DMS53 treated with DMSO at 0.1 percent for 48 hours (cell line): Measurements from ENCODE around the gene SLC9A5.

Experiments used
- DNase-seq: peaks from one replicate; lab custom pipeline; 2025; ENCODE audit not compliant: unreplicated experiment; lab: John Stamatoyannopoulos, UW

SLC9A5 gene

DNA sequence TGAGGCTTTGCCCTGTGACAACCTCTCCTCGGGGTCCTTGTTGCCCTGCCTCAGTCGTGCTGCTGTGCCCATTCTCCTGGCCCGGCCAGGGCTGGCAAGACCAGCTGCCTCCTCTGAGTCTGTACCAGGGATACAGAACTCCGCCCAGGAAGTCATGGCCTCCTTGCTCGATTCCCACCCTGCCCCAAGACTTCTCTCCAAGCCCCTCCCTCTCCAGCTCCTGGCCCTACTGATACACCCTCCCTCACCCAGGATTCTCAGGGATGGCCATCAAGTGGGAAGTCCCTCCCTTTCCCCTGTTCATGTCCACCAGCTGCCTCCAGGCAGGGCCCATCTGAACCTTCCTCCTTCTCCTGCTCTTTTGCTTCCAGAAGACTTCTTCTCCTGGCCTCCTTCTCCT, 33.1 kb upstream of the SLC9A5 start:
- DNase-seq = no peak

DNA sequence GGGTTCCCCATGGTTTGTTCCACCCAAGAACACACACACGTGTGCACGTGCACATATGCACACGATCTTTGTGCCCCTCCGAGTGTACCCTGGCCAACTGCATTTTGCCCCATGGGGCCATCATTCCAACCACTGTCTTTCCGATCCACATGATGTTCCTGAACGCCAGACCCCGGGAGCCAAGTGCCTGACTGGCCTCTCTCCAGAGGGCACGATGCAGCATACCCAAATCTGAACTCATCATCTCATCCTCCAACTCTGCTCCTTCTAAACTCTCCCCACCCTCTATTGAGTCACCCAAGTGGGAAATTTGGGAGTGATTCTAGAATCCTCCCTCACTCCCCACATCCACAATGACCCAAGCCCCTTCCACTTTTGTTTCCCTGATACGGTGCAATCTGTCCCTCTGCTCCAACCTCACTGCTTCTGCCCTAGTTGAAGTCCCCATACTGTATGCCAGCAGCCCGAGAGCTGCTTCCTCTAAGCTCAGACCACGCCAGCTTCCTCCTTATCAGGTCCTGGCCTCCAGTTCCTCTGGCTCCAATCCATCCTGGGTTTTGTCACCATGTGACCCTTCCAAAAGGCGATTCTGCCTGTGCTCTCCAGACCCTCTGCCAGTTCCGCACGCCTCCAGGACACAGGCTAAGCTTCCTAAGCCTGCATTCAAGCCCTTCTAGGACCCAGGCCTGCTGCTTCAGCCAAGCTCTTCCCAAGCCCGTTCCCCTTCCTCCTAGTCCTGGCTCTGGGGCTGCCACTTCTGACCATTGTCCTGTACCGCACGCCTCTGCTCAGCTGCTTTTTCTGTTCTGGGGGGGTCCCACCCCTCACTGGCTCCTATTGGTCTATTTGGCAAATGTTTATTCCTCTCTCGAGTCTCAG, 31.9 kb upstream of the SLC9A5 start:
- DNase-seq = no peak

DNA sequence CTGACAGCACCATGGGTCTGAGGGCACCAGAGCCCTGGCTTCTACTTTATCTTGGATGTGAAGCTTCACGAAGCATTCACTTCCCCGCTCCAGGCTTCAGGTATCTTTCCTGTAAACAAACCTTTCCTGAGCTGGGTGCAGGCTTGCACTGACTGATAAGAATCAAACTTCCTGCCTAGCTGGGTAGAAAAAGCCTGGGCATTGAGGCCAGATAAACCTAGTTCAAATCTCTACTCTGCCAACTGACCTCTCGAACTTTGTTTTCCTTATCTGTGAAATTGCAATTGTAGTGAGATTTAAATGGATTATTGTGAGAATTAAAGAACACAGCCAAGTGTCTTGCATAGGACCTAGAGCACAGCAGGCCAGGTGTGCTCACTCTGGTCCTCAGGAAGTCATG, 24.8 kb upstream of the SLC9A5 start:
- DNase-seq = no peak

DNA sequence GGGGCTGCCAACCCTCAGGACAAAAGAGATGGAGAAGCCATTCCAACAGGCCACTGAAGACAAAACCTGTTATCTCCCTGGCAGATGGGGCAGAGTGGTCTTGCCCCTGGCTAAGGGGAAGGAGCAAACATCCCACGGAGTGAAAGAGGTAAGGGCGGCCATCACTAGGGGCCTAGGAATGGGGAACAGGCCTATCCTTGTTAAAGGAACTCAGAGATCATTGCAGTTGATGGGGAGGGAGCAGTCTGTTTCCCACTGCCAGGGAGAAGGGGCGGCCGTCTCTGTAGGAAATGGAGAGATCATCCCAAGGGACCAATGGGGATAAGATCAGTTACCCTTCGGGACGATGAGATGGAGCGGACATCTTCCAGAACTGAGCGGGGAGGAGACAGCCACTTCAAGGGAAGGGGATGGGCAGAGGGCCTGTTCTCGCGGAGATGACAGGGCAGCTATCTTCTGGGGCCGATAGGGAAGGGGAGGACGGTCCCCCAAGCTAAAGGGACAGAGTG, 22.4 kb upstream of the SLC9A5 start:
- no peak for DNase-seq

DNA sequence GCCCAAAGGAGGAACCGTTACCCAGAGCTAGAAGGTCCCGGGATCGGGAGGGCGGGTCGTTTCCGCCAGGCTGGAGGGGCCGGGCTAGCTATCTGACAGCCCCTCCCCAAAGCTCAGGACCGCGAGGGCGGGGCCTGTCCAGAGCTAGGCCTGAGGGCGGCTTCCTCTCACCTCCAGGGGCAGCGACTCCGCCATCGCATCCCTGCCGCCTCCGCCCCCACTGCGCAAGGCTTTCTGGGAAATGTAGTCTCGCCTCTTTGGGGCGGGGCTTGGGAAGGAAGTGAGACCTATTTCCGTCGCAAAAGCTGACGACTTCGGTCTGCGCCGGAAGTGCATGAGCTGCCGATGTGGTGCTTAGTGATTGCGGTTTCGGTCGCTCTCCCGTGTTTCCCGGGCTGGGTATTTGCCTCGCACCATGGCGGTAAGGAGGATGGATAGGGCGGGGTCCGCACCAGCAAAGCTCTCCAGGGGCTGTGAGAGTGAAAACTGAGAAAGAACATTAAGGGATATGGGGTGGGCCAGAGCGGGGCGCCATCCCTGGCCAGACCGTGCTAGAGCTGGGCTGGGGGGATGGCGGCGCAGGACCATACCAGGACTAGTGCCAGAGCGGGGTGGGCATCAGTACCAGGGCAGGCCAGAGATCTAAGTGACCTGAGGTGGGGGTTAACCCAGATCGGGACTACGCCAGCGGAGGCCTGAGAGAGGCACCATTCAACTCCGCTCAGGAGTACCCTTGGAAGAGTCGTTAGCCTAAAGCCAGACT, 21.8 kb upstream of the SLC9A5 start, which contains the start of gene TMEM208:
TSS of gene TMEM208 (plus strand) at position 327 of the 763 bp plus-strand sequence. CDS start at position 416, 89 bp downstream.
- DNase-seq = peak; percentile 87

DNA sequence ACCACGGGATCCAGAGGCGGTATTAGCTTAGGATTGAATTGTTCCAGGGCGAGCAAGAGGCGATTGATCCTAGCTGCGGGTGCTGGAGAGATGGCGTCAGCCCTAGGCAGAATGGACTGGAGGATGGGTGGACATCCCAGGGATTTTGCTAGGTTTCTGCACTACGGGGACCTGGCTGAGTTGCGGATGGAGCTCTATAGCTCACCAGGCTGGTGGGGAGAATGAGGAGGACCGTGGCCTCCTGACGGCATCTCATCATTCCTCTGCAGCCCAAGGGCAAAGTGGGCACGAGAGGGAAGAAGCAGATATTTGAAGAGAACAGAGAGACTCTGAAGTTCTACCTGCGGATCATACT, 21.2 kb upstream of the SLC9A5 start:
- DNase-seq = no peak

DNA sequence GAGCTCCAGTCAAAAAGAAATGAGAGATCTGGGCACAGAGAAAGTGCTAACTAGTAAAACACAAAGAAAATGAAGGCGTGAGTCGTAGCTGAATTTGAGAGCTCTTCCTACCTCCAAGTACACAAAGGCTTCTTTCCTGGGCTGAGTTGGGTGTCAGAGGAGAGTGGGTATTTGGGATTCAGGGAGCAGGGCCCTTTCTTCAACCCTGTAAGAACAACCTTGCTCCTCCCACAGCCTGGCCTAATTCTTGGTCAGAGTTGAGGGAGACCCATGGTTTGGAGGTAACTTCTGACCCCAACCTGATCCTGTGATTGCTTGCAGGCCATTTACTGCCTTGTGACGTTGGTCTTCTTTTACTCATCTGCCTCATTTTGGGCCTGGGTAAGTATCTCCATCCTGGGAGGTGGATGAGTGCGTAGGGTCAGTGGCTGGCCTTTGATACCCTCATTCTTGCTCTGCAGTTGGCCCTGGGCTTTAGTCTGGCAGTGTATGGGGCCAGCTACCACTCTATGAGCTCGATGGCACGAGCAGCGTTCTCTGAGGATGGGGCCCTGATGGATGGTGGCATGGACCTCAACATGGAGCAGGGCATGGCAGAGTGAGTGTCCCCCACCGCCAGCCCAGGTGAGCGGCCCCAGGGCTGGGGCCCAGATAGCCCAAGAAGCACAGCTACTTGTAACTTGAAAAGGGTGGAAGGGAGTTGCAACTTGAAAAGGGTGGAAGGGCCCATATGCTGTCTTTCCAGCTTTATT, 20.6 kb upstream of the SLC9A5 start:
- no peak for DNase-seq

DNA sequence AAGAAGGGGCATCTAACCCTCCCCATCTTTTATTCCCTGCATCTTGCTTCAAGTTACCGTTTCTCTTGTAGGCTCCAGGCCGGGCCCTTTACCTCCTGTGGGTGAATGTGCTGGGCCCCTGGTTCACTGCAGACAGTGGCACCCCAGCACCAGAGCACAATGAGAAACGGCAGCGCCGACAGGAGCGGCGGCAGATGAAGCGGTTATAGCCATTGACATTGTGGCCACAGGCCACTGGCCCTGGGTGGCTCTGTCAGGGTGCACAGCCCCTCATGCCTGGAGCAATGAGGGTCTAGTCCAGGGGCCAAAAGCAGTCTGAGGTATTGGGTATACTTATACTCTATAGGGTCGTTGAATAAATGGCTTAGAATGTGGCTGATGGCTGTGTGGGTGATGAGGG, 19.9 kb upstream of the SLC9A5 start:
- DNase-seq = no peak

DNA sequence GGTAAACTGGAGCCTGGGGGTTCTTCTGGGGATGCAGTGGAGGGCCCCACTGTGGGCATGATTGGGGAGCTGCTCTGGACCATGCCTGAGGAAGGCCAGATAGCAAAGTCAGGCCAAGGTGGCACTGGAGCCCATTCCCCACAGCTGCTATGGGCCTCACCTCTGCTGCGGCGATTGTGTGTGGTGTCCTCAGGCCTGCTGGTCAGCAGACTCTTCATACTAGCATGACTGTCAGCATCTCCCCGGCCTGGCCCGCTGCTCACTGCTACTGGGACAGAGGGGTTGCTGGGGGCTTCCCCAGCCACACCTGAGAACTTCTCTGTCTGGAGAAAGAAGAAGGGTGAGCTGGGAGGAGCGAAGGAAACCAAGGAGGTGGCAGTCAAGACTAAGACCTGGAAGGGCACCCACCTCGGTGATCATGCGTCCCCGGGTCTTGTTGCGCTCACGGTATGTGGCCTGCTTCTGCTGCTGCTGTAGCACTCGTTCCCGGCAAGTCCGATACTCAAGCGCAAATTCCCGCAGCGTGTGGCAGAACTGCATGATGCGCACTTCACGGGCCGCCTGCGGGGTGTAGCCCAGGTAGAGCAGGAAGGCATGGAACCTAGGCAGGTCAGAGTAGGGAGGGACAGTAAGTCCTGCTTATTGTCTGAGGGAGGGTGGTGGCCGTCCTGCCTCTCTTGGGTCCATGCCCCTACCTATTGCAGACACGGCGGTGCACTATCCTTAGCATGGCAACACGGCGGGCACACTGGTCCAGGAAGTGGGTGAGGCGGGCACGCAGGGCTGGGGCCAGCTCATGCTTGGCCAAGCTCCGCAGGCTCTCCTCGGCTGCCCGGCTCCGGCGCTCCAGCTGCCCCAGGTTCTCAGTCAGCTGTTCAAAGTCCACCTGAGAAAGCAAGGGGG, 18.6 kb upstream of the SLC9A5 start:
- no peak for DNase-seq

DNA sequence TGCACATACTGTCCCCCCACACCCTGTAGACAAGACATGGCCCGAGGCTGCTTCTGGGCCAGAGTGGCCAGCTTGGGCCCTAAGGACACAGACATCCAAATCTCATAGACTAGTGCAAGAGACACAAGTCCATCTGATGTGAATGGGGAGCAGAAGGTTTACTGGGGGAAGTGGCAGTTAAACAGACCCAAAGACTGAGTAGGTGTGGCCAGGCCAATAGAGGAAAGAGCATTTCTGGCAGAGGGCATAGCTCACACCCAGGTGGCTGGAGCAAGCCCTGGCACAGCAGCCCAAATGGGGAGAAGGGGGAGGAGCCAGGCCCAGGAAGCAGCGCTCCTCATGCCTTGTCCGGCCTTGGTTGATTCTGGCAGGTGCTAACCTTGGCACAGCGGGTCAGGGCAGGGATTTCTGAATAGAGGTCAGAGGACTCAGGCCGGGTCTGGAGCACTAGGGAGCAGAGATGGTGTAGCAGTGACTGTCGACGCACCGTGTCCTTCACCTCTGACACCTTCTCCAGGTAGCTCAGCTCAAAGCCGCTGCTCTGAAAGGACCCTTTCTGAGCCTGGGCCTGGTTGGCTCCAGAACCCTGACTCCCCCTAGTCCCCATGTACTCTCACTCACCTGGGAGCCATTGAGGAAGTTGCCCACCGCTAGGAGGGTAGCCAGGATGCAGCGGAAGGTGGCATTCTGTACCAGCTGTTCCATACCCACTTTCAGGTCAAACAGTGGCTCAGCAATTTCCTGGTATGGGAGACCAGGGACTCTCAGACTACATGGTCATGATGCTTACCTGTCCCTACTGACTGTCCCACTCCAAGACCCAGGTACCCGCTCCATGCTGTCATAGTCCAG, 17.7 kb upstream of the SLC9A5 start:
- no peak for DNase-seq

DNA sequence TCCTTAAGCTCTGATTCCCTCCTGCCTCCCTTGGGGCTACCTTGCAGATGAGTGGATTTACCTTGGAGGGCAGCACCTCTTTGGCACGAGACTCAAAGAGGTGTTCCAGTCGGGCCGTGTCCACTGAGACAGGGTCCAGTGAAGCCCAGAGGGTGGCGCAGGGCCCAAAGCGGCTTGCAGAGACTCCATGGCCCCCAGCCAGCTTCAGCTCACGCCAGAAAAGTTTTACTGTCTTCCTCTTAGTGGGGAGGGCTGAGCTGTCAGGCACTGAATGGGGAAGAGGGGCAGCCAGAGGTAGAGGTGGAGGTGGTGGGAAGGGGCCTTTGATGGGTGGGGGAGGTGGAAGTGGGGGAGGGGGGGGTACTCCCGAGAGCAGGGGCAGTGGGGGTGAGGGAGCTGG, 15.2 kb upstream of the SLC9A5 start:
- no peak for DNase-seq

DNA sequence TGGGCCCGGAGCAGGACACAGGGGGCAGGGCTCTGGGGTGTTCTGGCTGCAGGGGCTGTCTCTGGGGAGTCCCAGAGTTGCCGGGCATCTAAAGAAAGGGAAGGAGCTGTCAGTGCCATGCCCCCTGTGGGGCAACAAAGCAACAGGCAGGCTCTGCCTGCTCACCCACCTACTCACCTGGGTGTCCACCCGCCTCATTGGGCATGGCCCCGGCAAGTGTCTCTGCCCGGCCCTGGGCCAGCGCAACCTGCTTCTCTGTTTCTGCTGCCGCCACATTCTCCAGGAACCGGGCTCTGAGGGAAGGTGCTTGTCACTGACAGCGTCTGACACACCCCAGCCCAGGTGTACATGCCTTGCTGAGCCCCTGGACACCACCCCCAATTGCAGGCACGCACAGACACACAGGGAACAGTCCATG, 14.6 kb upstream of the SLC9A5 start:
- DNase-seq = no peak

DNA sequence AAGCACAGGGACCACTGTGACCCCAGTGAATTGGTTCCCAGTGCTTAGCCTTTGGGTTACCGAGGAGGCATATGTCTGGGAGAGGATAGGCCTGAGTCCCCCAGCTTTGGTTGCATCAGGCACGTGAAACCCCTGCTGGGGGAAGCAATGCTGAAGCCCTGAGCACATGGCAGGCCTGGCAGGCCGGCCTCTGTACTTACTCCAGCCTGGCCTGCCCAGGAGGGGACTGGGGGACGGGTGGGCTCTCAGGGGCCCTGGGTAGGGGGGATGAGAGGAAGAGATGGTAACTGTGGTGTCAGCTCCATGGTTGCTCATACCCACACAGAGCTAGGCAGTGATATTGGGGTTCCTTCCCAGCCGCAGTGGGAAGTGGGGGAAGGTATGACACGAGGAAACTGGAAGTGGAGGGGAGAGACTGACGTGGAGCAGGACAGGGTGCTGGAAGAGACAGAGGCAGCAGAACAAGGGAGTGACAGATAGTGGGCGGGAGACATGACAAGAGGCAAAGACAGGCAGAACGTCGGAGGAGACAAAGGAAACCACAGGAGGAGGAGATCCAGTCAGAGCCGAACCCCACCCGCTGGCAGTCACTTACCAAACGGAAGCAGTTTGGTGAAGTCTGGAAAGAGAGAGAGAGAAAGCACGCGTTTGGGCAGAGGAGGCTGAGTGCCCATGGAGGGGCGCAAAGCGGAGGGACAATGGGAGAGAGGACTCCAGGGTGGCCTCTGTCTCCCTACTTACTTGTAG, 12.8 kb upstream of the SLC9A5 start:
- DNase-seq = no peak

DNA sequence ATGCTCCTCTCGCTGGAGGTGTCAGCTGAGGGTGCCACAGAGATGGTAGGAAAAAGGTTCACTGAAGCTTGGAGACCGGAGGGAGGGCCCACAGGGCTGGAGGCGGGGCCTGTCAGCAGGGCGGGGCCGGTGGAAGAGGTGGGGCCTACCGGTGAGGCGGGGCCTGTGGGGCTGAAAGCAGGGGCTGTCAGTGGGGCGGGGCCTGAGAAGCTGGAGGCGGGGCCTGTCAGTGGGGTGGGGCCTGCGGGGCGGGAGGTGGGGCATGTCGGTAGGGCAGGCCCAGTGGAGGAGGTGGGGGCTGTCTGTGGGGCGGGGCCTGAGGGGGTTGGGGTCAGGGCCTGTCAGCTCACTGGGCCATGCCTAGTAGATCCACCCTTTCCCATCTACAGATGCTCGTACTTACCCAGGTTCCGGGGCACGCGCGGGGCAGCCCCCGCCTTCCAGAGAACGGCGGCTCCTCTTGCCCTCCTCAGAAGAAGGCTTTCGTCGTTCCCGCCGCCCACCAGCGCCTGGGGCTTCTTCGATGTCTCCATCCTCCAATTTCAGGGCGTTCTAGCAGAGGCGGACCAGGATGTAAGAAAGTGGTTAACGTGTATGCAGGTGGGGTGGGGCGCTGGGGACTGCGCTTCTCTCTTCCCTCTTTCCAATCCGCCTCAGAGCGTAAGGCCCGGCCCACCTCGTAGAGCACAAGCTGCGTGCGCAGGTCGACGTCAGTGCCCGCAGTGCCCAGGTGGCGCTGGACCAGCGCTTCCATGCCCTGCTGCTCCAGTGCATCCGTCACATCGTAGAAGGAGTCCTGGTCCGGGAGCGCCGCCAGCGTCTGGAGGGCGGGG, 12.0 kb upstream of the SLC9A5 start:
- DNase-seq = no peak

DNA sequence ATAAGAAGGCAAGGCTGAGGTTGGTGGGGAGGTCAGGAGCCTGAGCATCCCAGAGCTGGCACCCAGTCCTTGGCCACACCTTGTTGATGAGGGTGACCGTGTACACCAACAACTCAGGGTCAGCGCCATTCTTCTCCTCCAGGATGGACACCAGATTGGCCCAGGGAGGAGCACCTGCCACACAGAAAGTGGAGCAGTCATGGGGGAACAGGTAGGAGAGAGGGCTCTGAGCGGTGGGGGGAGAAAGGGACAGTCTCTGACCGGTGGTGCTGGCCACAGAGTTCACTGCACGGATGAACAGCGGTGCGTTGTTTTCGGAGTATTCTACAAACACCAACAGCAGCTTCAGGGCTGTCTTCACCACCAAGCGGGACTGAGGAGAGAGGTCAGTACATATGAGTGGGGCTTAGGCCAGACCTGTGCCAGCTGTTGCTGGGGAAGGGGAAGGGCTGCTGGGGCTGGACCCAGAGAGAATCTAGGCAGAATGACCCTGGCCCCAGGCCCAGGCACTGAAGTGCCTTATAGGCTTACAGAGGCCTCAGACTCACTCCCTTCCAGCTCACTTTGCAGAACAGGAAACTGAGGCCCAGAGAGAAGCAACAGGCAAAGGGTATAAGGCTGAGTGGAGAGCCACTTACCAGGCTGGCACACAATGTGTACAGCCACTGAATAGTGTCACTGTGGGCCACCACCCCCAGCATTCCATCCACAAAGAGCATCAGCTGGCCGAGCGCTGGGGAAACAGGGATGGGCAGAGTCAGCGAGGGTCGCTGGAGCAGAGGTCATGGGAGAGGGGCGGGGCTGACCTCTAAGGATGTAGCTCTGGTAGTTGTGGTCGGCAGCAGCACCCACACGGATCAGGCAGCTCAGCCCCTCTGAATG, 11.1 kb upstream of the SLC9A5 start:
- no peak for DNase-seq

DNA sequence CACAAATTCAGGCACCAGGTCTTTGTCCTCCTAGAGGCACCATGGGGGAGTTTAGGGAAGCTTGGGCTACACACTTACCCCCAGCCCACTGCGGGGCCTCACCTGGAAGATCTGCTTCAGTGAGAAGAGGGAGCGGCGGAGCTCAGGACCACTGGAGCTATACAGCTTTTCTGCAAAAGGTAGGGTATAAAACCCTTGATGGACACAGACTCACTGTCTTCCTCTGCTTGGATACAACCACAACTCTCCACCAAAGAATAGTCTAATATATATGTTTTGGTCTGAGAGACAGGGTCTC, 10.6 kb upstream of the SLC9A5 start:
- DNase-seq = no peak

DNA sequence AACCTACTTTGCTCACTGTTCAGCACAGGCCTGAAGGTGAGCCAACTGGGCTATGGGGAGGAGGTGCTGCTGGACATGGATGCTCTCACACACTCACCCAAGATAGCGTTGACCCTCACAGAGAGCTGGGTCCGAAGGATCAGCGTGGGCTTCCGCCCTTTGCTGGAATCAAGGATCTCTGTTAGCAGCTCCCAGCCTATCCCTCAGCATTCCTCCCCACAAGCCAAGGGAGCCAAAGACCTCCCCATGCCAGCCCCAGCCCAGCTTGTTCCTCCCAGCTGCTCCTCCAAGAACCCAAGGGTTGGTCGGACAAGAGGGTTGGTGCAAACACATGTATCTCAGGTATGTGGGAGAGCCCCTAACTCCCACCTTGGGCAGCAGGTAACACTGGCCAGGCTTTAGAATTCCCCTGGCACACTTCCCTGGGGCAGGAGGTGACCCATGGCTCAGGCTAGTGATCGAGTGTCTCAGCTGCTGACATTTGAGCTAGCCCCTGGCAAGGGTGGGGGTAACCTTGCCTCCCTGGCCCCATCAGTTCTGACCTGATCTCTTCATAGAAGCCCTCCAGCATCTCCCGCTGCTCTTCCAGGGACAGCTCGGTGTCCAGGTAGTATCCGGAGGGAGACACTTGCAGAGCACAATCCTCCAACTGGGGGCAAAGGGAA, 9.8 kb upstream of the SLC9A5 start:
- DNase-seq = no peak
